GM06990 (cell line): ENCODE measurements around the gene REEP3.

ENCODE experiments used
- DNase-seq: peaks from one replicate; pipeline ENCODE4 v3.0.0-alpha.2; 2011; ENCODE audit not compliant: insufficient read length; ENCODE audit errors: extremely low read depth
- H3K27me3 ChIP-seq: replicated peaks from 2 replicates; pipeline ENCODE4 v1.6.0; 2011; ENCODE audit warnings: low read length; ENCODE audit not compliant: control insufficient read depth, insufficient read depth
- H3K36me3 ChIP-seq: 2 replicates; pipeline ENCODE4 v1.5.1; 2011; ENCODE audit warnings: low read length; ENCODE audit not compliant: control insufficient read depth, insufficient read depth
- H3K4me3 ChIP-seq: replicated peaks from 2 replicates; pipeline ENCODE4 v1.5.1; 2011; ENCODE audit warnings: low read depth, mild to moderate bottlenecking, control low read depth, low read length
- CTCF ChIP-seq: IDR thresholded peaks from 2 replicates; pipeline ENCODE4 v1.5.1; 2011; ENCODE audit warnings: low read length, control low read depth, mild to moderate bottlenecking, inconsistent platforms; ENCODE audit not compliant: insufficient read depth, poor library complexity, severe bottlenecking

The REEP3 gene

GRCh38 chr10:63520500-63521415 lies at the start of gene REEP3:
Gene REEP3, plus strand, starts transcription at chr10:63521401. Its CDS starts 145 bp downstream, at chr10:63521546.
- H3K27me3 ChIP-seq: no peaks in the 10 kb centered on the region
- peak within 1 kb of the TSS; percentile 80 for H3K4me3 ChIP-seq
- TF ChIP-seq CTCF: no peak
- DNase-seq: no peak
- no peaks in the 10 kb centered on the region for H3K36me3 ChIP-seq

- no peaks in the 10 kb centered on the region for H3K36me3 ChIP-seq
- H3K27me3 ChIP-seq: no peaks in the 10 kb centered on the region
- no peak overlapping the region for H3K4me3 ChIP-seq
- TF ChIP-seq CTCF: no peak
- no peak for DNase-seq
These were observed 46.7 kb upstream of the REEP3 start for GRCh38 chr10:63474488-63474887.

GRCh38 chr10:63477927-63478326 lies 43.3 kb upstream of the REEP3 start:
- Histone ChIP-seq H3K36me3 (no peaks in the 10 kb centered on the region), H3K4me3 (no peak overlapping the region), H3K27me3 (no peaks in the 10 kb centered on the region)
- TF ChIP-seq CTCF: no peak
- no peak for DNase-seq

- H3K36me3 ChIP-seq: no peaks in the 10 kb centered on the region
- DNase-seq: no peak
- no peak for TF ChIP-seq CTCF
- H3K27me3 ChIP-seq: no peaks in the 10 kb centered on the region
- no peak overlapping the region for H3K4me3 ChIP-seq
These were observed 42.6 kb upstream of the REEP3 start for GRCh38 chr10:63478564-63478963.

GRCh38 chr10:63480237-63480636 lies 41.0 kb upstream of the REEP3 start:
- Histone ChIP-seq H3K27me3 (no peaks in the 10 kb centered on the region), H3K4me3 (no peak overlapping the region), H3K36me3 (no peaks in the 10 kb centered on the region; the same call in 1 of the 2 replicates)
- no peak for TF ChIP-seq CTCF
- DNase-seq: no peak
